ENCODE results near the gene ASPHD2. TPM values are rescaled to one million over a fixed set of nuclear protein-coding genes. Genes with fewer than 3 reads are reported as not detected.

The ASPHD2 gene
- polyA plus RNA-seq, 10 donors: 0.67 to 2.4 (median 1.1) TPM

DNA sequence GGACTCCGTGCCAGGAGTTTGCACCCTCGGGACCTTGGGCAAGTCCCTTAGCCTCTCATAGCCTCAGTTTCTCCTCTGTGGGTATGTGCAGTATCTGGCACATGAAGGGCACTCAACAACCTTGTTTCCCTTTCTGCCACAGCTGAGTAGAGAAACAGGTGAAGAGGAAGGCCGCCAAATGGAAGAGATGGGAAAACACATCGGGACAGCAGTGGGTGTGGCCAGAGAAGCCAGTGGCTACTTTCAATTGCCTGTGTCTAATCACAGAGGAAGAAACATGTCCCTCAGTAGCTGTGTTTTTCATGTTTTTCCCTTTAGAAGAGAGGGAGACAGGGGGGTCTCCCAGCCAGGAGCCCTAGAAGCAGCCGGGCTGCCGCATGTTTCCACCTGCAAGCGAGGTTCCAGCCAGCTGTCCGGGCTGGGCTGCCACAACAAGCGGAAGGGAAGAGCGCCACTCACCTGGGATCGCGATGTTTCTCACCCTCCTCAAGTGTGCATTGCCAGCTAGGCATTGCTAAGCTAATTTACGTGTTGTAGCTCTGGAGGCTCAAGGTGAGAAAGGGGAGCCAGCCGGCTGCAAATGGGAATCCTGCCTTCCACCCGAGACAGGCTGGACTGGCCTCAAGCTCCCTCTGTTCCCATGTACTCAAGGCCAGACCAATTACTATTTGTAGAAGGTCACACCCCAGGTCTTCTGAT lies 16.7 kb downstream of the ASPHD2 start:
- no peak for DNase-seq

GRCh38 chr22:26446808-26447515 lies 17.9 kb downstream of the ASPHD2 start:
- DNase-seq: no peak

GRCh38 chr22:26447584-26448329 lies 18.7 kb downstream of the ASPHD2 start:
- no peak for DNase-seq

DNA sequence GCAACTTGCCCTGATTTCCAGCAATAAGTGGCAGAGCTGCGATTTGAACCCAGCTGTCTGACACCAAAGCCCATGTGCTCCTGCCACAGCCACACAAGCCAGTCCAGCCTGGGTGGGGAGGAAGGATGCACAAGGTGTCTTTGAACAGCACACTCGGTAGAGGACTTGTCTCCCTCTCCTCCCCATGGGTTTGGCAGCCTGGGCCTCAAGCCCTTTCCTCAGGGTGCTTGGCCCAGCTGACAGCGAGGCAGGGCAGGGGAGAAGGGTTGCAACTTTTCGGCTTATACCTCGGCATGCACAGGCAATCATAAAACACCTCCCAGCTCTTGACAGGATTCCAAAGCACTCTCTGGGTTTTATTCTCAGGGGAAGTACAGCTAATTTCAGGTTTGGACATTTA lies 19.3 kb downstream of the ASPHD2 start:
- no peak for DNase-seq

- DNase-seq: no peak
Observed at GRCh38 chr22:26448941-26449340, 19.9 kb downstream of the ASPHD2 start.

DNA sequence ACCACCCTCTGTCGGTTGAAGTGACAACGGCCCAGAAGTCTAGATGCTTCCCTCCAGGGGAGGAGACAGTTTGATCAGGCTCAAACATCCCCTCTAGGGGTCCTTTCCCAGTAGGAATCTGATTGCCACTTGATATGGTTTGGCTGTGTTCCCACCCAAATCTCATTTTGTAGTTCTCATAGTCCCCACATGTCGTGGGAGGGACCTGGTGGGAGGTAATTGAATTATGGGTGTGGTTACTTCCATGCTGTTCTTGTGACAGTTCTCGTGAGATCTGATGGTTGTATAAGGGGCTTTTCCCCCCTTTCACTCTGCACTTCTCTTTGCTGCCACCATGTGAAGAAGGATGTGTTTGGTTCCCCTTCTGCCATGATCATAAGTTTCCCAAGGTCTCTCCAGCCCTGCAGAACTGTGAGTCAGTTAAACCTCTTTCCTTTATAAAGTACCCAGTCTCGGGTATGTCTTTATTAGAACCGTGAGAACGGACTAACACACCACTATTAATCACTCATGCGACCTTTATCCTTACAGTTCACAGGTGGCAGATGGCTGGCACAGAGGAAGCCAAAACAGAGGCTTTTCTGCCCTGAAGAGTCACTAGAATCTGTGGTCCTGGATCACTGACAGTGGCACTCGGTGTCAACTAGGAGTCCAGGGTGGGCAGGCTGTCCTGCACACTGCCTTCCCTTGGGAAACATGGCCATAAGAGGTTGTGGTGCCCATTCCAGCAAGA lies 21.6 kb downstream of the ASPHD2 start:
- DNase-seq: no peak

DNA sequence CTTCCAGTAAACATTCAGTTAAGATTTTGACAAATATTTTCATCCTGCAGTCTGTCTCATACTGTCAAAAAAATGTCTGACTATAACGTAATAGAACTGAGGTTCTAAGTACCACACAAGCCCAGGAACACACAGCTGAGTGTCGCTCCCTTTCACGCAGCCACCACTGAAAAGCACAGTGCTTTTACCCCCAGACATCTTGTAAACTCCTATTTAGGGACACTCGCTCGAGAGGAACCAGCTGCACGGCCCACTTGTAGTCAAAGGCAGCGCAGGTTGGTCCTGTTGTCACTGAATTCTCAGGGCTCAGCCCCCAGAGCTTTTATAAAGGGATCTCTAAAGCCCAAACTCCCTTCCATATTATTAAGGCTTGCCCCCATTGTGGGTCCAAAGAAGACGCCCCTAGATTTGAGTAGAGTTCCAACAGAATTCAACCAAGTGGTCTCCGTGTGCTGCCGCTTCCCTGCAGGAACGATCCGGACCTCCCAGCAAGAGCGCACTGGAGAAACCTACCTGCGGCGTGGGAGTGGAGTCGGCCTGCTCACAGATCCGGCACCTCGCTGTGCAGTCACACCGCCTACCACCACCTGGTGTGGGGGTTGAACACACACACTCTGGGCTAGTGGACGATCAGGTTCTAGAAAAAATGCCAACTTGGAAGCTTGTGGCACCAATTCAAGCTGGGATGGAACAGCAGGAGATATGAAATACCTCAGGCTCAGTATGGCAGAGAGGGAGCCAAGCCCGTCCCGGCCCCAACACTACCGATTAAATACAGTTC lies 23.4 kb downstream of the ASPHD2 start:
- no peak for DNase-seq

GRCh38 chr22:26453216-26453615 lies 24.2 kb downstream of the ASPHD2 start:
- no peak for DNase-seq

GRCh38 chr22:26453812-26454500 lies 24.9 kb downstream of the ASPHD2 start:
- DNase-seq: no peak

GRCh38 chr22:26457661-26458272 lies 28.7 kb downstream of the ASPHD2 start:
- DNase-seq: no peak

GRCh38 chr22:26460202-26460601 lies 31.1 kb downstream of the ASPHD2 start:
- no peak for DNase-seq

GRCh38 chr22:26461188-26461810 lies 32.2 kb downstream of the ASPHD2 start:
- peak; percentile 41 to 65 (median 52) for DNase-seq

DNA sequence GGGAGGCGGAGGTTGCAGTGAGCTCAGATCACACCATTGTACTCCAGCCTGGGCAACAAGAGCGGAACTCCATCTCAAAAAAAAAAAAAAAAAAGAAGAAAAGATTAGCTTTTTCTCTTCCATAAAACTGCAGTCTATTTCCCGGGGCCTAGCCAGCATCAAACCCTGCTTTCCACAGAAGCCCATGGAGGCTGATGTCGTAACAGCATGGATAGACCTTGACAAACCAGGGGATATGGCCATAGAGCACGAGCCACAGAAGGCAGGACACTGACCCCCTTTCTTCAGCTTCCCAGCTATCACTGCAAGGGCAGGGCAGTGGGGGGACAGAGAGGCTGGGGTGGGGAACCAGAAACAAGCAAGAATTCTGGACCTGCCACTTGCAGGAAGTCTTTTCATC lies 33.0 kb downstream of the ASPHD2 start:
- no peak for DNase-seq

- DNase-seq: no peak
Observed at GRCh38 chr22:26462641-26463040, 33.6 kb downstream of the ASPHD2 start.

- no peak for DNase-seq
Observed at GRCh38 chr22:26463101-26463661, 34.1 kb downstream of the ASPHD2 start.

GRCh38 chr22:26463688-26464087 lies 34.6 kb downstream of the ASPHD2 start:
- no peak for DNase-seq

DNA sequence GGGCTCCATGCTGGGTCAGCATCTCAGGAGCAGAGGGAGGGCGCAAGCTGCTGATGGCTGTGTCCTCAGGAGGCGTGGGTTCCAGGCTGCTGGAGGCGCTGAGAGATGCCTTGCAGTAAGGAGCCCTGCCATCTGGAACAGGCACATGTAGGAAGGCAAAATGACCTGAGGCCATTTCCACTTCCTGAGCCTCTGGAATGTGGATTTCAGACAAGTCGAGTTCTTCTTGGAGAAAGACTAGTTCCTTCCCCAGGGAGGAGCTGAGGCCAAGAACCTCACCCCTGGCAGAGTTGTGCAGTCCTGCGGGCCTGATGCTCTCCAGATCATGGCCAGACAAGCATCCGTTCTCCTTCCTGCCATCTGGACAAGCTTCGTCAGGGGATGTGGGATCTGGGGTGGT lies 35.3 kb downstream of the ASPHD2 start:
- no peak for DNase-seq

DNA sequence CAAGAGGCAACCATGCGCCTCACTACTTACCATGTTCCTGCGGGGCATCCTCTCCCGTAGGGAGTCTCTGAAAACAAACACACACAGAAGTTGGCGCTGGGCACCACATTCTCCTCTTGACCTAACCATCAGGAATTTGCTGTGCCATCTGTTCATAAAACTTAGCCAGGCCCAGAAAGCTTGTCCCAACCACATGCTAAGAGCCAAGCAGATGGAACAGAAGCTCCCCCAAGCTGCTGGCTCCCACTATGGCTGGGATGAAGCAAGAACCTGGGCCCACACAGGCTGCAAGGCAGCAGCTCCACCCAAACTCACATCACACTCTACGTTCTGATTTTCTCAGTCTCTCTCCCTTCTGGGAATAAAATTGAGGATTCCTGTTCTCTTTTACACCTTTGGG lies 37.1 kb downstream of the ASPHD2 start:
- no peak for DNase-seq

- no peak for DNase-seq
Observed at GRCh38 chr22:26470807-26471206, 41.7 kb downstream of the ASPHD2 start.
